ENCODE results near the gene CAMTA1. TPM values are rescaled to one million over a fixed set of nuclear protein-coding genes. Genes with fewer than 3 reads are reported as not detected.

Gene CAMTA1
- total RNA-seq, 1 experiment from 2014 or later = 102 TPM

- no peak for DNase-seq
- Histone ChIP-seq H3K27me3 (ENCODE audit: control insufficient read depth, insufficient read depth, low read length) (no peaks in the 10 kb centered on the region), H3K4me3 (ENCODE audit: insufficient read depth, low read depth, low read length) (no peak overlapping the region), H3K36me3 (replicated peaks; ENCODE audit: control insufficient read depth, insufficient read depth, low read length) (no peaks in the 10 kb centered on the region)
Measured at GRCh38 chr1:7043191-7043549, 257.9 kb downstream of the CAMTA1 start.

DNA sequence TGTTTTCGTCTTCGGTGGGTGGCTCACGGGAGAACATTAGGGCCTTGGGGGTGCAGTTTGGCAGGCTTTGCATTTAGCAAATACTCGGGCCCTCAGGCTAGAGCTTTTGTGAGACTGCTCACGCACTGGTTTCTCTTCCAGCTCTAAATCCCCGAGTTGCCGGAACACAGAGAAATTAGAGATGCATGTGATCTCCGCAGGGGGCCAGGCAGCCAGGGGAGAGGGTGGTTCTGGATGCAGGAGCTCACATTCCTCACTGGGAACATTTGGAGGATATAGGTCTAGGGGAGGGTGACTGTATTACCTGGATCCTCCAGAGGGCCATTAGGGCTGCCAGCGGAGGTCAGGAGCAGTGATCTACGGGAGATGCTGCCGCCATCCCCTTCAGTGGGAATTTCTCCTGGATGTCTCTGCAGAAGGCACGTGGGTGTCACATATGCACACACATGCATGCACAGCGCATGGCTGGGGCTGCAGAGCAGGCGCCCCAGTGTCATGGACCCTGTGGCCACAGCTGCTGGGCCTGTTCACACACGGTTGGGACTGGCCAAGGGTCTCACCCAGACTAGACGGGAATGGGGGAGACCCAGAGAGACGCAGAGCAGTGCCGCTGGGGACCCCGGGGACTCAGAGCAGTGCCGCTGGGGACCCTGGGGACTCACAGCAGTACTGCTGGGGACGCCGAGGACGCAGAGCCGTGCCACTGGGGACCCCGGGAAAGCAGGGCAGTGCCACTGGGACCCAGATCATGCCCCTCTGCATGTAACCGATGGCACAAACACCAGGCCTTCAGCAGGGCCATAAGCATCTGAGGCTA is 258.7 kb downstream of the CAMTA1 start:
- no peak overlapping the region for H3K4me3 ChIP-seq (ENCODE audit: insufficient read depth, low read depth, low read length)
- no peaks in the 10 kb centered on the region for H3K36me3 ChIP-seq (replicated peaks; ENCODE audit: control insufficient read depth, insufficient read depth, low read length)
- peak; percentile 79 for DNase-seq
- H3K27me3 ChIP-seq (ENCODE audit: control insufficient read depth, insufficient read depth, low read length) = no peaks in the 10 kb centered on the region

DNA sequence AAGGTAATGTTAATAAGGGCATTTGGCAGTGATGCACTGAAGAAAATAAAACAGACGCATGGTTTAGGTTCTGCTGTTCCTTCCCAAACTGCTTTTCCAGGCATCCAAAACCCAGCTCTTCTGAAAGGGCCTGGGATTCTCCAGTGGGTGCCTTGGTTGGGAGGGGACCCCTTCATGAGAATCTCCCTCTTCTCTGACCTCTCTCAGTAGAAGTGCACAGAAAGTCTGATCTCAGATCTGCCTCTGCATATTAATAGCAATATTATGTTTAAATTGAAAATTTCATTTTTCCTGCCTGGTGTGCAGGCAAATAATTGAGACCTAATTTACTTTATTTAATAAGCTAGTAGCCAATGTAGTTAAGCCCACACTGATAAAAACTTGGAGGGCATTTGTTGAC is 260.6 kb downstream of the CAMTA1 start:
- Histone ChIP-seq H3K36me3 (replicated peaks; ENCODE audit: control insufficient read depth, insufficient read depth, low read length) (no peaks in the 10 kb centered on the region), H3K4me3 (ENCODE audit: insufficient read depth, low read depth, low read length) (no peak overlapping the region), H3K27me3 (ENCODE audit: control insufficient read depth, insufficient read depth, low read length) (no peaks in the 10 kb centered on the region)
- no peak for DNase-seq

DNA sequence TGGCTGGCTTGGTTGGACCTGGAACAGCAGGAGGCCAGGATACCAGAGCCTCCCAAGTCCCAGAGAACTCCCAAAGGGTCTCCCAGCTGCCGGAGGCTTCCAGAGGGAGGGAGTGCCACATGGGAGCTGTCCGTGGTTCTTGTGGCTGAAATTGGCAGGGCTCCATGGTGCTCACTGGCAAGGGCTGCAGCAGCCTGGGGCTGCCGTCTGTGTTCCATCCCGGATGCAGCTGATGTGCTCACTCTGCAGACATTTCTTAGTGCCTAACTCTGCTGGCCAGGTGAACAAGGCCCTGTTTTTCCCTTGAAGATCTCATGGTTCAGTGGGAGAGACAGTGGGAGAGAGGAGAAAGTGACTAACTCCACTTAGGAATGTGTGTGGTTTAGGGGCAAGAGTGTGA is 261.1 kb downstream of the CAMTA1 start:
- no peaks in the 10 kb centered on the region for H3K27me3 ChIP-seq (ENCODE audit: control insufficient read depth, insufficient read depth, low read length)
- no peak overlapping the region for H3K4me3 ChIP-seq (ENCODE audit: insufficient read depth, low read depth, low read length)

DNA sequence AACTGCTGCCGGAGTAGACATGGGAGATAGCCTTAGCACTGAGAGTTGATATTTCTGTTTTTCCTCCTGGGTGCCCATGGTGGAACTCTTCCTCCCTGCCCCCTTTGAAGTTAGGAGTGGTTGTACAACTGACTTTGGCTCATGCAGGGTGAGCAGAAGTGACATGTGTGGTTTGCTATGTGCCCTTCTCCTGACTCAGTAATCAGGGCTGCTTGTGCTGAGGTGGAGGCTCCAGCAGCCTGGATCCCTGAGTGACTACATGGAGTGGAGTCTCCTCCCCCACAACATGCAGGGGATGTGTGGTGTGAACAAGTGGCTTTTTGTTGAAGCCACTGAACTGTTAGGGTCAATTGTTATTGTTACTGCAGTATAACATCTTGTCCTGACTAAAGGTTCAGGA is 261.6 kb downstream of the CAMTA1 start:
- DNase-seq = no peak
- Histone ChIP-seq H3K27me3 (ENCODE audit: control insufficient read depth, insufficient read depth, low read length) (no peaks in the 10 kb centered on the region), H3K36me3 (replicated peaks; ENCODE audit: control insufficient read depth, insufficient read depth, low read length) (no peaks in the 10 kb centered on the region), H3K4me3 (ENCODE audit: insufficient read depth, low read depth, low read length) (no peak overlapping the region)

More for the DNA sequence above, 261.1 kb downstream of the CAMTA1 start:
- peak; percentile 81 for DNase-seq
- no peaks in the 10 kb centered on the region for H3K36me3 ChIP-seq (replicated peaks; ENCODE audit: control insufficient read depth, insufficient read depth, low read length)

GRCh38 chr1:7047866-7048265 is 262.6 kb downstream of the CAMTA1 start:
- H3K36me3 ChIP-seq (replicated peaks; ENCODE audit: control insufficient read depth, insufficient read depth, low read length) = no peaks in the 10 kb centered on the region

GRCh38 chr1:7048395-7048794 is 263.1 kb downstream of the CAMTA1 start:
- Histone ChIP-seq H3K36me3 (replicated peaks; ENCODE audit: control insufficient read depth, insufficient read depth, low read length) (no peaks in the 10 kb centered on the region), H3K4me3 (ENCODE audit: insufficient read depth, low read depth, low read length) (no peak overlapping the region), H3K27me3 (ENCODE audit: control insufficient read depth, insufficient read depth, low read length) (no peaks in the 10 kb centered on the region)
- no peak for DNase-seq

More at GRCh38 chr1:7047866-7048265, 262.6 kb downstream of the CAMTA1 start:
- no peak for DNase-seq
- H3K4me3 ChIP-seq (ENCODE audit: insufficient read depth, low read depth, low read length) = no peak overlapping the region
- H3K27me3 ChIP-seq (ENCODE audit: control insufficient read depth, insufficient read depth, low read length) = no peaks in the 10 kb centered on the region

- no peaks in the 10 kb centered on the region for H3K36me3 ChIP-seq (replicated peaks; ENCODE audit: control insufficient read depth, insufficient read depth, low read length)
- no peak overlapping the region for H3K4me3 ChIP-seq (ENCODE audit: insufficient read depth, low read depth, low read length)
- no peak for DNase-seq
- H3K27me3 ChIP-seq (ENCODE audit: control insufficient read depth, insufficient read depth, low read length) = no peaks in the 10 kb centered on the region
Measured at GRCh38 chr1:7049913-7050625, 264.8 kb downstream of the CAMTA1 start.

DNA sequence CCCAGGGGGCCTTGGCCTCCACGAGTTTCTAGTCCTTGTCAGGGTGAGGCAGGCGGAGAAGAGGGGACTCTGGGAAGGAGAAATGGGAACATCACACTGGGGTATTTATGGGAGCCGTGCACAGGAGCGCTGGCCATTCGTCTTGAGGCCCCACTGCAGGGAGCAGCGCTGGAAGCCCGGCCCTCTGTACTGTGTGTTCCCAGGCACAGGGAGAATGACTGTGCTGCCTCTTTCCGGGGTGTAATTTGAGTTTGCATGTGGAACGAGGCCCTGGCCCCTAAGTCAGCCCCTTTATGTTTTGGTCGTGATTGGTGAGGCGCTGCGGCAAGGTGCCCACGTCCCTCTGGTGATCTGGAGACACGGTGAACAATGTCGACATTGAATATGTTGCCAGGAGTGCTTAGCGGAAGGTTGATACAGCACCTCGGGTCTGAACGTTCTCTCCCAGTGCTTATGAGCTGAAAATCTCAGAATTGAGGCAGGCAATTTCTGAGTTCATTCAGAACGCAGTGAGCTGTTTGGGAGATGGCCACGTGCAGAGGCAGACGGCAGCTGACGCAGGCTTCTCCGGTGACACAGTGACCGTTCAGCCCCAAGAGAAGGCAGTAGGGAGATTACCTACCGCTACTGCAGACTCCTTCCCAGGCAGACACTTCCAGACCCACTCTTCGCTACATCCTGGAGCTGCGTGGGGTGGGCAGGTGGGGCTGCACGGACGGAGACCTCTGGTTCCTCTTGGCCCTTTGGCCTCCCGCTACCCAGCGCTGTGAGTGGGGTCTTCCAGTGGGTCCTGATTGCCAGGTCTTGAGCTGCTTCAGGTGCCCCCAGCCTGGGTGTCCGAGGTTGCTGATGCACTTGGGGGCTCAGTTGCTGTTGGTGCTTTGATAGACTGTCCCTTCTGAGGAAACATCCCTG is 265.8 kb downstream of the CAMTA1 start:
- Histone ChIP-seq H3K4me3 (ENCODE audit: insufficient read depth, low read depth, low read length) (no peak overlapping the region), H3K27me3 (ENCODE audit: control insufficient read depth, insufficient read depth, low read length) (no peaks in the 10 kb centered on the region), H3K36me3 (replicated peaks; ENCODE audit: control insufficient read depth, insufficient read depth, low read length) (no peaks in the 10 kb centered on the region)
- DNase-seq = no peak

GRCh38 chr1:7052701-7053100 is 267.4 kb downstream of the CAMTA1 start:
- no peak overlapping the region for H3K4me3 ChIP-seq (ENCODE audit: insufficient read depth, low read depth, low read length)
- no peak for DNase-seq
- no peaks in the 10 kb centered on the region for H3K36me3 ChIP-seq (replicated peaks; ENCODE audit: control insufficient read depth, insufficient read depth, low read length)
- H3K27me3 ChIP-seq (ENCODE audit: control insufficient read depth, insufficient read depth, low read length) = no peaks in the 10 kb centered on the region

DNA sequence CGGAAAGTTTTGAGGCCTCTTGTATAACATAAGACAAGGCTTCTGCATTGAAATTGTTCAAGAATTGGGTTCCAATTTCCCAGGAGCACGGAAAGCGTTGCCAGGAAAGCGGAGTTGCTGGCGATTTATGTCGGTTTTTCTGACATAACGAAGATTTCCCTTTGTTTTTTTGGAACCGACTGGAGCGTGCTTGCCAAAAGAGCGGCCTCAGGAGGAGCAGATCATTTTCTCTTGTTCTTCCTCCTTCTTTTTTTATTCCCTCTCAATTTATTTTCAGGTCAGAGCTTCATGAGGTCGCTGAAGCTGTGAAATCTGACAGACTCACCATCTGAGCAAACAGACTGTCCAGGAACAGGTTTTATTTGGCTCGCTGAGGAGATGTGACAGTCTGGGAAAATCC is 275.5 kb downstream of the CAMTA1 start:
- Histone ChIP-seq H3K4me3 (ENCODE audit: insufficient read depth, low read depth, low read length) (no peak overlapping the region), H3K27me3 (ENCODE audit: control insufficient read depth, insufficient read depth, low read length) (no peaks in the 10 kb centered on the region), H3K36me3 (replicated peaks; ENCODE audit: control insufficient read depth, insufficient read depth, low read length) (no peaks in the 10 kb centered on the region)
- no peak for DNase-seq

DNA sequence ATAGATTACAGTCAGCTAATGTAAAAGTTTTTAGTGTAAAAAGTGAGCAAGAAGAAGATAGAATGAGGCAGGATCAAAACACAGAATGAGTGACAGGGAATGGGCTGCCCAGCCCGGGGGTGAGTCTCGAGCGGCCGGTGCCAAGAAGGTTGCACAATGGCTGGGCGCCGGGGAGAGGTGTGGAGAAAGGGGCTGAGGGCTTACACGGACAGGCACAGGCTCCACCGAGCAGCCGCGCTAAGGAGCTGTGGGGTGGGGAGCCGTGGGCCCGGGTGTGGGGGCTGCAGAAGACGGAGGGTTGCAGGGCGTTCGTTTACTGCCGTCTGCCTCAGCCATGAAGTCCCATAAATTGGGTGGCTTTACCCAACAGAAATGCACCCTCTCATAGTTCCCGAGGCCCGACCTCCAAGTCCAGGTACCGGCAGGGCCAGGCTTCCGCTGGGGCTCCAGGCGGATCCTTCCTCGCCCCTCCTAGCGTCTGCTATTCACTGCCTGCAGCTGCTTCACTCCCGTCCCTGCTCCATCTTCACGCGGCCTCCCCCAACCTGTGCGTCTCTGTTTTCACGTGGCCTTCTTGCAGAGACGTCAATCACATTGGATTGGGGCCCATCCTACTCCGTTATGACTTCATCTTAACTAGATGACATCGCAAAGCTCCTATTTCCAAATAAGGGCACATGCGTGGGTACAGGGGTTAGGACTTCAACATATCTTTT is 277.2 kb downstream of the CAMTA1 start:
- no peak for DNase-seq
- Histone ChIP-seq H3K36me3 (replicated peaks; ENCODE audit: control insufficient read depth, insufficient read depth, low read length) (no peaks in the 10 kb centered on the region), H3K4me3 (ENCODE audit: insufficient read depth, low read depth, low read length) (no peak overlapping the region), H3K27me3 (ENCODE audit: control insufficient read depth, insufficient read depth, low read length) (no peaks in the 10 kb centered on the region)

- Histone ChIP-seq H3K36me3 (replicated peaks; ENCODE audit: control insufficient read depth, insufficient read depth, low read length) (no peaks in the 10 kb centered on the region), H3K27me3 (ENCODE audit: control insufficient read depth, insufficient read depth, low read length) (no peaks in the 10 kb centered on the region; the same call in 1 of the 2 replicates), H3K4me3 (ENCODE audit: insufficient read depth, low read depth, low read length) (no peak overlapping the region)
- DNase-seq = no peak
Measured at GRCh38 chr1:7063981-7064380, 278.7 kb downstream of the CAMTA1 start.

- Histone ChIP-seq H3K36me3 (replicated peaks; ENCODE audit: control insufficient read depth, insufficient read depth, low read length) (no peaks in the 10 kb centered on the region), H3K4me3 (ENCODE audit: insufficient read depth, low read depth, low read length) (no peak overlapping the region), H3K27me3 (ENCODE audit: control insufficient read depth, insufficient read depth, low read length) (peaks cover 3% of the 10 kb centered on the region; the same call in 1 of the 2 replicates)
- DNase-seq = no peak
Measured at GRCh38 chr1:7068552-7068951, 283.3 kb downstream of the CAMTA1 start.
